Ishikawa (cell line): ENCODE data around the gene SOS2.
A peak's percentile ranks its signal among the peaks of the same experiment; 100 is the strongest.

Experiments
- CEBPB ChIP-seq: IDR thresholded peaks from 2 replicates; pipeline ENCODE4 v1.6.1; 2012
- CREB1 ChIP-seq: IDR thresholded peaks from 2 replicates; pipeline ENCODE4 v1.6.1; 2012; ENCODE audit warnings: low read depth
- EGR1 ChIP-seq: IDR thresholded peaks from 2 replicates; pipeline ENCODE4 v1.6.1; 2012
- EP300 ChIP-seq: IDR thresholded peaks from 2 replicates; pipeline ENCODE4 v1.6.1; 2012; ENCODE audit warnings: borderline replicate concordance
- FOXM1 ChIP-seq: IDR thresholded peaks from 2 replicates; pipeline ENCODE4 v1.6.1; 2012; ENCODE audit warnings: low read depth, borderline replicate concordance
- NFIC ChIP-seq: IDR thresholded peaks from 2 replicates; pipeline ENCODE4 v1.6.1; 2012
- RAD21 ChIP-seq: IDR thresholded peaks from 2 replicates; pipeline ENCODE4 v1.6.1; 2012; ENCODE audit warnings: low read depth
- TAF1 ChIP-seq: IDR thresholded peaks from 2 replicates; pipeline ENCODE4 v1.6.1; 2012; ENCODE audit warnings: low read depth, mild to moderate bottlenecking
- TCF12 ChIP-seq: IDR thresholded peaks from 2 replicates; pipeline ENCODE4 v1.6.1; 2012; ENCODE audit warnings: low read depth
- TEAD4 ChIP-seq: IDR thresholded peaks from 2 replicates; pipeline ENCODE4 v1.6.1; 2012
- YY1 ChIP-seq: IDR thresholded peaks from 2 replicates; pipeline ENCODE4 v1.6.1; 2012; ENCODE audit warnings: low read depth
- ZBTB7A ChIP-seq: IDR thresholded peaks from 2 replicates; pipeline ENCODE4 v1.6.1; 2012; ENCODE audit warnings: low read depth
- TF ChIP-seq, protein P1 (sequence below): IDR thresholded peaks from 2 replicates; pipeline ENCODE4 v1.6.1; 2012
- TF ChIP-seq, protein P2 (sequence below): IDR thresholded peaks from 2 replicates; pipeline ENCODE4 v1.6.1; 2012
- TF ChIP-seq, protein P3 (sequence below): IDR thresholded peaks from 2 replicates; pipeline ENCODE4 v1.6.1; 2012; ENCODE audit warnings: low read depth, mild to moderate bottlenecking

SOS2 gene

GRCh38 chr14:50123062-50123461 is 108.3 kb downstream of the SOS2 start:
- TF ChIP-seq YY1 (no peak), TAF1 (no peak), RAD21 (no peak), NFIC (no peak), FOXM1 (no peak), TEAD4 (no peak)

DNA sequence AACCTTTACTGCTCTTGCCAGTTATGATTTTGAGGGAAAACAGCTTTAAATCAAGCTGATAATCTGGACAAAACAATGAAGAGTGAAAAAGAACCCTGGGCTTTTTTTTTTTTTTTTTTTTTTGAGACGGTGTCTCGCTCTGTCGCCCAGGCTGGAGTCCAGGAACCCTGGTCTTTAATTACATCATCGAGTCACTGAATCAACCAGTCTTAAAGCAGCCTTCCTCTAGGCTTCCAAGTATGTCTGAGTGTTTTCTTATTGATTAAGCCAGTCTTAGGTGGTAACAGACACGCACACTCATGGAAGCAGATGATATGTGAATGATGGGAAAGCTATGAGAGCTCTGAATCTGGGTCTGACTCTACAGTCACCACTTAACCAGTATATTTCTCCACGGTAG is 109.1 kb downstream of the SOS2 start:
- TF ChIP-seq CREB1 (no peak), NFIC (peak; percentile 62; the same call in 1 of the 2 replicates)

DNA sequence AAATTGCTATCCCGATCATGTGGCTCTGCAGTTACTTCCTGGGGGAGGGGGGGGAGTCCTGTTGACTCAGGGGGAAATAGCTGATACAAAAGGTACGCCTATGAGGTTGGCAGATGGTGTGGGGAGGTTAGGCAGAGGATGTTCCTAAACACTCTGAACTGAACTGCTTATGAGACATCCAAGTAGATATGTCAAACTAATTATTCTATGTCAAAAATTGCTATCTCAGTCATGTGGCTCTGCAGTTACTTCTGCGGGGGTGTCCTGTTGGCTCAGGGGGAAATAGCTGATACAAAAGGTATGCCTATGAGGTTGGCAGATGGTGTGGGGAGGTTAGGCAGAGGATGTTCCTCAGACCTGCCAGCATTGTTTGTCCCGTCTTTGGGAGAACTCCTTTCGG is 109.9 kb downstream of the SOS2 start:
- no peak for TF ChIP-seq YY1
- TF ChIP-seq NFIC, result no peak
- TF ChIP-seq CEBPB, result no peak
- TF ChIP-seq EGR1, result no peak
- TF ChIP-seq EP300, result no peak
- no peak for TF ChIP-seq TAF1
- TF ChIP-seq, protein P1, sequence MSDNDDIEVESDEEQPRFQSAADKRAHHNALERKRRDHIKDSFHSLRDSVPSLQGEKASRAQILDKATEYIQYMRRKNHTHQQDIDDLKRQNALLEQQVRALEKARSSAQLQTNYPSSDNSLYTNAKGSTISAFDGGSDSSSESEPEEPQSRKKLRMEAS, result no peak
- TF ChIP-seq, protein P2, sequence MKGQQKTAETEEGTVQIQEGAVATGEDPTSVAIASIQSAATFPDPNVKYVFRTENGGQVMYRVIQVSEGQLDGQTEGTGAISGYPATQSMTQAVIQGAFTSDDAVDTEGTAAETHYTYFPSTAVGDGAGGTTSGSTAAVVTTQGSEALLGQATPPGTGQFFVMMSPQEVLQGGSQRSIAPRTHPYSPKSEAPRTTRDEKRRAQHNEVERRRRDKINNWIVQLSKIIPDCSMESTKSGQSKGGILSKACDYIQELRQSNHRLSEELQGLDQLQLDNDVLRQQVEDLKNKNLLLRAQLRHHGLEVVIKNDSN, result no peak
- TF ChIP-seq FOXM1, result no peak
- TF ChIP-seq, protein P3, sequence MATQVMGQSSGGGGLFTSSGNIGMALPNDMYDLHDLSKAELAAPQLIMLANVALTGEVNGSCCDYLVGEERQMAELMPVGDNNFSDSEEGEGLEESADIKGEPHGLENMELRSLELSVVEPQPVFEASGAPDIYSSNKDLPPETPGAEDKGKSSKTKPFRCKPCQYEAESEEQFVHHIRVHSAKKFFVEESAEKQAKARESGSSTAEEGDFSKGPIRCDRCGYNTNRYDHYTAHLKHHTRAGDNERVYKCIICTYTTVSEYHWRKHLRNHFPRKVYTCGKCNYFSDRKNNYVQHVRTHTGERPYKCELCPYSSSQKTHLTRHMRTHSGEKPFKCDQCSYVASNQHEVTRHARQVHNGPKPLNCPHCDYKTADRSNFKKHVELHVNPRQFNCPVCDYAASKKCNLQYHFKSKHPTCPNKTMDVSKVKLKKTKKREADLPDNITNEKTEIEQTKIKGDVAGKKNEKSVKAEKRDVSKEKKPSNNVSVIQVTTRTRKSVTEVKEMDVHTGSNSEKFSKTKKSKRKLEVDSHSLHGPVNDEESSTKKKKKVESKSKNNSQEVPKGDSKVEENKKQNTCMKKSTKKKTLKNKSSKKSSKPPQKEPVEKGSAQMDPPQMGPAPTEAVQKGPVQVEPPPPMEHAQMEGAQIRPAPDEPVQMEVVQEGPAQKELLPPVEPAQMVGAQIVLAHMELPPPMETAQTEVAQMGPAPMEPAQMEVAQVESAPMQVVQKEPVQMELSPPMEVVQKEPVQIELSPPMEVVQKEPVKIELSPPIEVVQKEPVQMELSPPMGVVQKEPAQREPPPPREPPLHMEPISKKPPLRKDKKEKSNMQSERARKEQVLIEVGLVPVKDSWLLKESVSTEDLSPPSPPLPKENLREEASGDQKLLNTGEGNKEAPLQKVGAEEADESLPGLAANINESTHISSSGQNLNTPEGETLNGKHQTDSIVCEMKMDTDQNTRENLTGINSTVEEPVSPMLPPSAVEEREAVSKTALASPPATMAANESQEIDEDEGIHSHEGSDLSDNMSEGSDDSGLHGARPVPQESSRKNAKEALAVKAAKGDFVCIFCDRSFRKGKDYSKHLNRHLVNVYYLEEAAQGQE, result no peak
- TF ChIP-seq RAD21, result no peak
- TF ChIP-seq CREB1, result no peak

DNA sequence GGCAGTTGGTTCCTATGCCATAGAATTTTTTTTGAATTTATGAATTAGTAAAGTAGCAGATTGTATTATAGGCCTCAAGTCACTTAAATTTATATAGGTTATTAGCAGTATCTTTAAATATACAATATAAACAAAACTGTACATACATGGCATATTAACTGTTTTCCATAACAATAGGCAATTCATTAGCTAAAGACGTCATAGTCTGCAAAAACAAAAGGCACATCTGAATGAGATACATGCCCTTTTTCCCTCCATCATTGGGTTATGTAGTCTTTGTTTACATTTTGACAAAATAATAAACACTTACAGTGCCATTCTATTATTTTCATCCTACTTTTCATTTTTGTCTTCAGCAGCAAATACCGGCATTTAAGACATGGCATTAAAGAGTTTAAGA is 113.9 kb downstream of the SOS2 start:
- no peak for TF ChIP-seq ZBTB7A
- TF ChIP-seq, protein P2, result no peak
- no peak for TF ChIP-seq TAF1

DNA sequence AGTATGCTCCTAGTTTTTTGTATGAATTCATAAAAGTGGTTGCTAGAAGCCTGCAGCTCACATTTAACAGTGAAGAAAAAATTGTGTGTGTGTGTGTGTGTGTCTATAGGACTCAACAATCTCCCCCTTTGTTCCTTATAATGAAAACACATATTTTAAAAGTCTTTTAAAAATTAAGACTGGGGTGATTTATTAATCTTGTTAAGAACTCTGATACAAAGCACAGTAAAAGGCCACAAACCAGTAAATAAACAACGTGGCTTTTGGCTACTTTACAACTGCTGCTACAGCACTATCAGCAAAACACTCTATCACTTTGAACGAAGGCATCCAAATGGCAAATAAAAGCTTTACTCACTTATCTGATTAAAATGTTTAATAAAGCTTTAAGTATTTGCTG is 114.4 kb downstream of the SOS2 start:
- TF ChIP-seq TCF12, result no peak
- TF ChIP-seq, protein P3, result no peak
- TF ChIP-seq, protein P2, result no peak
- no peak for TF ChIP-seq FOXM1
- no peak for TF ChIP-seq TEAD4
- no peak for TF ChIP-seq CREB1
- no peak for TF ChIP-seq TAF1
- TF ChIP-seq NFIC, result no peak
- TF ChIP-seq EGR1, result no peak
- TF ChIP-seq, protein P1, result no peak
- no peak for TF ChIP-seq ZBTB7A
- TF ChIP-seq YY1, result no peak

- TF ChIP-seq FOXM1 (peak; percentile 17; the same call in 1 of the 2 replicates), TCF12 (peak; percentile 55; the same call in 1 of the 2 replicates), TAF1 (peak; percentile 98), ZBTB7A (no peak), EGR1 (peak; percentile 54), CEBPB (no peak), EP300 (peak; percentile 31; the same call in 1 of the 2 replicates), NFIC (peak; percentile 44), RAD21 (no peak), YY1 (peak; percentile 98), TEAD4 (0 out of 2 replicates have a peak, but pooled peaks have one; percentile 14), CREB1 (peak; percentile 93)
- TF ChIP-seq, protein P3, result no peak
- TF ChIP-seq, protein P1, result peak; percentile 87
- TF ChIP-seq, protein P2, result no peak
These were observed 115.0 kb downstream of the SOS2 start, which contains the start of gene VCPKMT for GRCh38 chr14:50116181-50116956. Gene VCPKMT (minus strand): TSS chr14:50116572. CDS start chr14:50116552, 20 bp downstream.
